GM12874 (cell line): ENCODE results near the gene TEX10.

ENCODE experiments used
- CTCF ChIP-seq: IDR thresholded peaks from 2 replicates; pipeline ENCODE4 v1.5.1; 2011; ENCODE audit warnings: low read depth, mild to moderate bottlenecking, control low read depth, low read length, moderate library complexity; ENCODE audit not compliant: insufficient read depth

Gene TEX10

GRCh38 chr9:100309992-100310391 lies 42.8 kb downstream of the TEX10 start:
- TF ChIP-seq CTCF, result no peak

- no peak for TF ChIP-seq CTCF
Measured at GRCh38 chr9:100308965-100309564, 43.7 kb downstream of the TEX10 start.

- TF ChIP-seq CTCF, result no peak
Measured at GRCh38 chr9:100307080-100307479, 45.7 kb downstream of the TEX10 start.

GRCh38 chr9:100306283-100306682 lies 46.5 kb downstream of the TEX10 start:
- no peak for TF ChIP-seq CTCF

- TF ChIP-seq CTCF, result no peak
Measured at GRCh38 chr9:100303747-100304146, 49.0 kb downstream of the TEX10 start.

GRCh38 chr9:100298378-100298777 lies 54.4 kb downstream of the TEX10 start:
- no peak for TF ChIP-seq CTCF

- no peak for TF ChIP-seq CTCF
Measured at GRCh38 chr9:100296407-100296806, 56.3 kb downstream of the TEX10 start.

- TF ChIP-seq CTCF, result no peak
Measured at GRCh38 chr9:100295240-100295639, 57.5 kb downstream of the TEX10 start.
